SK-N-SH (cell line): ENCODE measurements around the gene TMC1. TPM values are rescaled to one million over a fixed set of nuclear protein-coding genes. Genes with fewer than 3 reads are reported as not detected.

Source experiments
- CTCF ChIA-PET: fragments of 300-600, 350-600 bp; formaldehyde crosslinking; extraction: SDS; loops from one replicate; lab custom pipeline; 2021; lab: Yijun Ruan, JAX
- POLR2A ChIA-PET: fragments of 350-600 bp; sonication (Branson Sonifier 250); formaldehyde crosslinking; extraction: SDS; loops from one replicate; lab custom pipeline; 2020; ENCODE audit warnings: antibody characterized with exemption, inconsistent platforms; lab: Yijun Ruan, JAX
- DNase-seq: peaks from one replicate; pipeline ENCODE4 v3.0.0; 2012
- H2AFZ ChIP-seq: fragments of 200-600 bp; sonication (generic); 2 replicates; pipeline ENCODE4 v1.8.1; 2016; ENCODE audit warnings: antibody characterized with exemption, mild to moderate bottlenecking, low read depth
- H3F3A ChIP-seq: fragments of 200-600 bp; sonication (generic); replicated peaks from 2 replicates; pipeline ENCODE3; 2016; ENCODE audit warnings: antibody characterized with exemption, mild to moderate bottlenecking; ENCODE audit not compliant: insufficient read depth
- H3K27ac ChIP-seq, 2 experiments: fragments of 200-500 bp in 1 of 2; fragments of 200-600 bp in 1 of 2; sonication (Bioruptor generic) in 1 of 2; sonication (generic), shearing (Covaris generic) in 1 of 2; 2 replicates each; pipeline versions ENCODE4 v1.5.1 to v1.6.1; 2014 to 2016; ENCODE audit warnings: low read depth in 2 of 2, inconsistent platforms in 1 of 2, low read length in 1 of 2, mild to moderate bottlenecking in 1 of 2, mixed read lengths in 1 of 2
- H3K27me3 ChIP-seq: fragments of 200-600 bp; sonication (generic), shearing (Covaris generic); 2 replicates; pipeline ENCODE4 v1.6.1; 2016; ENCODE audit warnings: mixed run types; ENCODE audit not compliant: insufficient read depth
- H3K36me3 ChIP-seq, 2 experiments: fragments of 200-500 bp in 1 of 2; fragments of 200-600 bp in 1 of 2; sonication (Bioruptor generic) in 1 of 2; sonication (generic) in 1 of 2; replicated peaks in 1 of 2; 2 replicates each; pipeline versions ENCODE3 to v1.5.1; 2014 to 2016; ENCODE audit warnings: low read length in 1 of 2, mild to moderate bottlenecking in 1 of 2; ENCODE audit not compliant: insufficient read depth in 2 of 2, control insufficient read depth in 1 of 2
- H3K4me1 ChIP-seq, 2 experiments: fragments of 200-500 bp in 1 of 2; fragments of 200-600 bp in 1 of 2; sonication (Bioruptor generic) in 1 of 2; sonication (generic), shearing (Covaris generic) in 1 of 2; 2 replicates each; pipeline versions ENCODE4 v1.5.1 to v1.6.1; 2014 to 2016; ENCODE audit warnings: low read depth in 1 of 2, low read length in 1 of 2, mixed run types in 1 of 2; ENCODE audit not compliant: insufficient read depth in 2 of 2, control insufficient read depth in 1 of 2
- H3K4me2 ChIP-seq: fragments of 200-600 bp; sonication (generic), shearing (Covaris generic); 2 replicates; pipeline ENCODE4 v1.6.1; 2017; ENCODE audit warnings: mixed run types
- H3K4me3 ChIP-seq, 2 experiments: fragments of 200-500 bp in 1 of 2; fragments of 200-600 bp in 1 of 2; sonication (Bioruptor generic) in 1 of 2; sonication (generic), shearing (Covaris generic) in 1 of 2; 2 replicates each; pipeline versions ENCODE4 v1.5.1 to v1.8.1; 2014 to 2016; ENCODE audit warnings: low read depth in 2 of 2, inconsistent platforms in 1 of 2, low read length in 1 of 2, mild to moderate bottlenecking in 1 of 2, mixed read lengths in 1 of 2, moderate library complexity in 1 of 2
- H3K79me2 ChIP-seq: fragments of 200-600 bp; sonication (generic); 2 replicates; pipeline ENCODE4 v1.8.1; 2017; ENCODE audit warnings: mild to moderate bottlenecking; ENCODE audit not compliant: insufficient read depth
- H3K9ac ChIP-seq: fragments of 200-600 bp; sonication (generic); 2 replicates; pipeline ENCODE4 v1.6.1; 2017; ENCODE audit warnings: mixed run types
- H3K9me2 ChIP-seq: fragments of 200-600 bp; sonication (generic); 2 replicates; pipeline ENCODE4 v1.6.1; 2017; ENCODE audit warnings: mixed run types
- H3K9me3 ChIP-seq: fragments of 200-600 bp; sonication (generic); 2 replicates; pipeline ENCODE4 v1.6.1; 2017; ENCODE audit warnings: mixed run types, mild to moderate bottlenecking, moderate library complexity
- H4K20me1 ChIP-seq: fragments of 200-600 bp; sonication (generic); 2 replicates; pipeline ENCODE4 v1.6.1; 2017; ENCODE audit warnings: mild to moderate bottlenecking, mixed run types; ENCODE audit not compliant: insufficient read depth
- CTCF ChIP-seq: fragments of 200-600 bp; sonication (generic); IDR thresholded peaks from 2 replicates; pipeline ENCODE4 v1.6.1; 2017; ENCODE audit warnings: antibody characterized with exemption, mild to moderate bottlenecking, moderate library complexity
- FOXJ3 ChIP-seq: sonication (generic); formaldehyde crosslinking; IDR thresholded peaks from 2 replicates; pipeline ENCODE4 v1.5.1; 2020; ENCODE audit warnings: mild to moderate bottlenecking, missing genetic modification reagents
- FOXM1 ChIP-seq: IDR thresholded peaks from 2 replicates; pipeline ENCODE4 v1.4.0; 2012; ENCODE audit warnings: low read depth, mild to moderate bottlenecking
- GABPA ChIP-seq: IDR thresholded peaks from 2 replicates; pipeline ENCODE4 v1.4.0; 2012; ENCODE audit warnings: low read depth, mild to moderate bottlenecking
- IRF3 ChIP-seq: fragments of 150-350 bp; IDR thresholded peaks from 2 replicates; pipeline ENCODE4 v1.6.1; 2016; ENCODE audit warnings: mild to moderate bottlenecking, low read depth, low read length
- JUND ChIP-seq: IDR thresholded peaks from 2 replicates; pipeline ENCODE4 v1.4.0; 2012
- MAX ChIP-seq: IDR thresholded peaks from 2 replicates; pipeline ENCODE4 v1.4.0; 2012; ENCODE audit warnings: low read depth
- PBX3 ChIP-seq: IDR thresholded peaks from 2 replicates; pipeline ENCODE4; 2012
- POLR2AphosphoS5 ChIP-seq: IDR thresholded peaks from 2 replicates; pipeline ENCODE4 v1.6.1; 2012; ENCODE audit warnings: low read depth, low read length
- RAD21 ChIP-seq: IDR thresholded peaks from 2 replicates; pipeline ENCODE4 v1.6.1; 2012; ENCODE audit warnings: mild to moderate bottlenecking, low read length
- RXRA ChIP-seq: IDR thresholded peaks from 2 replicates; pipeline ENCODE4 v1.4.0; 2012; ENCODE audit warnings: low read depth, mild to moderate bottlenecking, borderline replicate concordance
- TAF1 ChIP-seq: IDR thresholded peaks from 2 replicates; pipeline ENCODE4 v1.6.1; 2012; ENCODE audit warnings: low read depth, mild to moderate bottlenecking, low read length, moderate library complexity, borderline replicate concordance
- TCF12 ChIP-seq: IDR thresholded peaks from 2 replicates; pipeline ENCODE4 v1.4.0; 2012
- TEAD4 ChIP-seq: IDR thresholded peaks from 2 replicates; pipeline ENCODE4 v1.4.0; 2012; ENCODE audit warnings: mild to moderate bottlenecking, borderline replicate concordance; ENCODE audit not compliant: insufficient read depth
- USF1 ChIP-seq: IDR thresholded peaks from 2 replicates; pipeline ENCODE4 v1.4.0; 2012; ENCODE audit warnings: low read depth, borderline replicate concordance
- WGBS: methylation state at CpG from one replicate; pipeline ENCODE4 v1.1.6; 2017; ENCODE audit warnings: low lambda C conversion rate; 5-methylcytosine and 5-hydroxymethylcytosine counted together
- polyA plus RNA-seq, 3 experiments: library from polyadenylated mRNA; depleted of rRNA; stranded (reverse); fragments of >200 nt; gene quantifications; 2 replicates each; pipeline ENCODE4 v1.2.3, GENCODE V29; 2012

TMC1 gene
- polyA plus RNA-seq, 1 of the 3 experiments (the other 2 are of a cell fraction), result not detected

GRCh38 chr9:72772661-72773060, 251.3 kb downstream of the TMC1 start:
- POLR2A ChIA-PET, result no interaction called here

More at GRCh38 chr9:72772661-72773060, 251.3 kb downstream of the TMC1 start:
- H3K4me1 ChIP-seq, result no peaks in the 10 kb centered on the region
- no peak overlapping the region for H2AFZ ChIP-seq
- H3K9me2 ChIP-seq, result no peaks in the 10 kb centered on the region
- no peaks in the 10 kb centered on the region for H3K27me3 ChIP-seq
- H3K36me3 ChIP-seq, result no peaks in the 10 kb centered on the region
- no peak for DNase-seq
- H3K4me2 ChIP-seq, result no peak overlapping the region
- no peaks in the 10 kb centered on the region for H3K79me2 ChIP-seq
- CTCF ChIA-PET, result no interaction called here
- H3F3A ChIP-seq, result no peaks in the 10 kb centered on the region
- H3K9me3 ChIP-seq, result no peaks in the 10 kb centered on the region
- TF ChIP-seq FOXM1 (no peak), TEAD4 (no peak), POLR2AphosphoS5 (no peak), RXRA (no peak), FOXJ3 (CRISPR knock-in tag) (no peak), TCF12 (no peak), TAF1 (no peak), USF1 (no peak), MAX (no peak), GABPA (no peak), IRF3 (no peak), PBX3 (no peak), RAD21 (no peak), JUND (no peak), CTCF (no peak)
- H3K9ac ChIP-seq, result no peak overlapping the region
- H4K20me1 ChIP-seq, result no peaks in the 10 kb centered on the region
- no peak overlapping the region for H3K27ac ChIP-seq
- no peak overlapping the region for H3K4me3 ChIP-seq
- 11% methylated on average over 1 of the region's 1 CpG for WGBS
